ENCODE data around the gene CTNNA1.
"Not testable (repeated sequence)": the region's sequence is repeated elsewhere in the genome, so short reads cannot be mapped to it uniquely, and the experiment has no call there.

The CTNNA1 gene

GRCh38 chr5:138824516-138824915 is 71.3 kb downstream of the CTNNA1 start:
- H3K36me3 ChIP-seq (ENCODE audit: insufficient read depth, low read length): peaks cover 15% of the 10 kb centered on the region
- peaks cover 19% of the 10 kb centered on the region for H3K4me1 ChIP-seq (ENCODE audit: insufficient read depth, low read length)
- no peak overlapping the region for H3K9ac ChIP-seq (ENCODE audit: low read length)
- no peaks in the 10 kb centered on the region for H3K27me3 ChIP-seq (ENCODE audit: control insufficient read depth in 1 of 2, insufficient read depth in 2 of 2, low read length in 2 of 2)
- no peak overlapping the region for H3K27ac ChIP-seq (ENCODE audit: low read depth, low read length)
- H3K4me3 ChIP-seq (ENCODE audit: low read depth in 1 of 2, low read length in 2 of 2): no peak overlapping the region
- H3K9me3 ChIP-seq (ENCODE audit: low read length): no peaks in the 10 kb centered on the region

DNA sequence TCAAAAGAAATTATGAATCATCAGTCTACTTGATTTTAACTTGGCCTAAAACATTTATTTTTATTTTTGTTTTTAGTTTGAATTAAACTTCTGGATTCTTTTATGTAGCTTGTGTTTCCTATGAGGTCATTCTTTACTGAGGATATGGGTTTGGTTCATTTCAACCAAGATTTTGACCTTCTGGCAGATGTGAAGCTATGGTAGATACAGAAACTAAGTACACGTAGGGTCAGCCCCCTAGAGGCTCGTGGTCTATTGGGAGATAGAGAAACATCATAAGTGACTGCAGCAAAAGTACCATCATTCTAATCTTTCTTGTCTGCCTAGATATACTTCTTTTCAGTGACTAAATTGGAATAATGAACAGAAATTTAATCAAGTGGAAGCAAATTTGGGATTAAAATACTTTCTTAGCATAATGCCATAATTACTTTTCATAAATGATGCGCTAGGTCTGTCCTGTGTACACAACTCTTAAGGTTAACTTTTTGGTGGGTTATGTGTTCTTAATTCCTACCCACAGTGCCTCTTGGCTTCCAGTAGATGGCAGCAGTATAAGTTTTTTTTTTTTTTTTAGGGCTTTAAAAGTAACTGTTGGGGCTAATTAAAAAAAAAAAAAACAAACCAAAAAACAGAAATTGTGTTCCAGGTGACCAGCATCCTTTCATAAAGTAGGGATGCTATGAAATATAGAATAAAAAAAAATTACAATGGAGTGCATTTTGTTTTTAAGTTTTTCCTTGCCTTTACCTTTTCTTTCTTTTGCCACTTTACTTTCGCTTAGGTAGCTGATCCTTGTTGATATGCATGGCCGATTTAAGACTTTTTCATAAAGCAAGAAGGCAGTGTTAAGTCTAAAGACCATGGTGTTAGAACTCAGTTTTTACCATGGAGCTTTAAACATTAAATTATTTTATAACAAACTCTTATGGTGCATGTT is 72.0 kb downstream of the CTNNA1 start:
- Histone ChIP-seq H3K27me3 (ENCODE audit: control insufficient read depth in 1 of 2, insufficient read depth in 2 of 2, low read length in 2 of 2) (no peaks in the 10 kb centered on the region), H3K4me3 (ENCODE audit: low read depth in 1 of 2, low read length in 2 of 2) (no peak overlapping the region), H3K36me3 (ENCODE audit: insufficient read depth, low read length) (peaks cover 15% of the 10 kb centered on the region), H3K9ac (ENCODE audit: low read length) (no peak overlapping the region), H3K9me3 (ENCODE audit: low read length) (no peaks in the 10 kb centered on the region), H3K27ac (ENCODE audit: low read depth, low read length) (no peak overlapping the region), H3K4me1 (ENCODE audit: insufficient read depth, low read length) (peaks cover 17% of the 10 kb centered on the region)

- Histone ChIP-seq H3K9me3 (ENCODE audit: low read length) (no peaks in the 10 kb centered on the region), H3K27me3 (ENCODE audit: control insufficient read depth in 1 of 2, insufficient read depth in 2 of 2, low read length in 2 of 2) (no peaks in the 10 kb centered on the region), H3K4me3 (ENCODE audit: low read depth in 1 of 2, low read length in 2 of 2) (no peak overlapping the region), H3K4me1 (ENCODE audit: insufficient read depth, low read length) (peaks cover 7% of the 10 kb centered on the region), H3K9ac (ENCODE audit: low read length) (no peak overlapping the region), H3K27ac (ENCODE audit: low read depth, low read length) (no peak overlapping the region), H3K36me3 (ENCODE audit: insufficient read depth, low read length) (peaks cover 15% of the 10 kb centered on the region)
Measured at GRCh38 chr5:138828556-138828955, 75.3 kb downstream of the CTNNA1 start.

DNA sequence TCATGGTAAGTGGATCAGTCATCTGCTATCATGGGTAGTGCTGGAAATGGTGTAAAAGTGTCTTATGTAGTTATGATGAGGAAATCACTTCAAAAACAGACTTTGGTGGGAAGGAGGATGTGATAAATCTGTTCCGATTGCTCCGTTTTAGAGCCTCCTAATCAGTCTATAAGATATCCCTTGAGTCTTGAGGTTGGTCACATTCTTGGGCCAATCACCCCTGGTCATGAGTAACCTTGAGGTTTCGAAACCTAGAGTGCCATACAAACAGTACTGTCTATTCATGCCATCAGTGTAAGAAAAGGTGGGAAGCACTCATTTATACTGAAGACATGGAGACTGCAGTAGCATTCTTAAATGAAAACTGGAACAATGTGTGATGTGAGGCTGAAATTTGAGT is 76.1 kb downstream of the CTNNA1 start:
- peaks cover 7% of the 10 kb centered on the region for H3K4me1 ChIP-seq (ENCODE audit: insufficient read depth, low read length)
- H3K27ac ChIP-seq (ENCODE audit: low read depth, low read length): no peak overlapping the region
- H3K27me3 ChIP-seq (ENCODE audit: control insufficient read depth in 1 of 2, insufficient read depth in 2 of 2, low read length in 2 of 2): no peaks in the 10 kb centered on the region
- no peak overlapping the region for H3K4me3 ChIP-seq (ENCODE audit: low read depth in 1 of 2, low read length in 2 of 2)
- H3K9ac ChIP-seq (ENCODE audit: low read length): no peak overlapping the region
- no peaks in the 10 kb centered on the region for H3K9me3 ChIP-seq (ENCODE audit: low read length)
- H3K36me3 ChIP-seq (ENCODE audit: insufficient read depth, low read length): peaks cover 15% of the 10 kb centered on the region

DNA sequence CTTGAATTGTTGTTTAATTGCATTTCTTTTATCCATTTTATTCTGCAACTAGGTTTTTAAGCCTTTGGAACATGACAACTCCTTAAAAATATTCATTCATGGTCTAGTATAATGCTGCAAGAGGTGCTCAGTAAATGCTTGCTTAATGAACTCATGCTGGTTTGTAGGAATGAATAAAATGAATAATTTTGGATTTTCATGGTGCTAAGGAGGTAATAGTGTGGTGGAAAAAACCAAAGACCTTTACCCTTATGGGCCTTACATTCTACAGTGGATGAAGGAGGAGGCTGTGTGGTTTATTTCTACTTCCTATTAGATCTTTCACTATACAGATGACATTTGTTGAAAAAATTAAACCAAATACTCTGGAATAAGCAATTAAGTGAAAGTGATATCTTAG is 78.5 kb downstream of the CTNNA1 start:
- Histone ChIP-seq H3K4me3 (ENCODE audit: low read depth in 1 of 2, low read length in 2 of 2) (no peak overlapping the region), H3K4me1 (ENCODE audit: insufficient read depth, low read length) (peaks cover 7% of the 10 kb centered on the region), H3K9me3 (ENCODE audit: low read length) (no peaks in the 10 kb centered on the region), H3K27me3 (ENCODE audit: control insufficient read depth in 1 of 2, insufficient read depth in 2 of 2, low read length in 2 of 2) (no peaks in the 10 kb centered on the region), H3K27ac (ENCODE audit: low read depth, low read length) (no peak overlapping the region), H3K36me3 (ENCODE audit: insufficient read depth, low read length) (peaks cover 11% of the 10 kb centered on the region), H3K9ac (ENCODE audit: low read length) (no peak overlapping the region)

DNA sequence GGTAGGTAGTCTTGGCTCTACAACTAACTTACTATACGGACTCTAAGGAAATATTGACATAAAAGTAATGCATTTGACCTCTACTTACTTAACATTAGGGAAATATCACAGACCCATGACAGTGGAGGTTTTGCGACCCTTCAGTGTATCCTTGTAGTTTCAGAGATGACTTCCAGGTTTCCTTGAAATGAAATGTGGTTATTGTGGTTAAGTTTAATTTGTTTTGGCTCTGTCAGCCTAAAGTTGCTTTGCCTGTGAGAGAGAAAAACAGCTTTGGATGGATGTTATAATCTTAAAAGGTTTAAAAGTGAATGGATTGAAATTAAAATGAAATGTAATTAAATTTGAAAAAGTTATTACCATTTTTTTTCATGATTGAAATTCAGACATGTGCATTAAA is 79.0 kb downstream of the CTNNA1 start:
- Histone ChIP-seq H3K4me3 (ENCODE audit: low read depth in 1 of 2, low read length in 2 of 2) (no peak overlapping the region), H3K9ac (ENCODE audit: low read length) (no peak overlapping the region), H3K27ac (ENCODE audit: low read depth, low read length) (no peak overlapping the region), H3K4me1 (ENCODE audit: insufficient read depth, low read length) (peaks cover 7% of the 10 kb centered on the region), H3K9me3 (ENCODE audit: low read length) (no peaks in the 10 kb centered on the region), H3K27me3 (ENCODE audit: control insufficient read depth in 1 of 2, insufficient read depth in 2 of 2, low read length in 2 of 2) (no peaks in the 10 kb centered on the region), H3K36me3 (ENCODE audit: insufficient read depth, low read length) (peaks cover 11% of the 10 kb centered on the region)

GRCh38 chr5:138833080-138833479 is 79.9 kb downstream of the CTNNA1 start:
- Histone ChIP-seq H3K4me3 (ENCODE audit: low read depth in 1 of 2, low read length in 2 of 2) (no peak overlapping the region), H3K27ac (ENCODE audit: low read depth, low read length) (no peak overlapping the region), H3K27me3 (ENCODE audit: control insufficient read depth in 1 of 2, insufficient read depth in 2 of 2, low read length in 2 of 2) (no peaks in the 10 kb centered on the region), H3K9me3 (ENCODE audit: low read length) (no peaks in the 10 kb centered on the region), H3K9ac (ENCODE audit: low read length) (no peak overlapping the region), H3K4me1 (ENCODE audit: insufficient read depth, low read length) (peaks cover 7% of the 10 kb centered on the region), H3K36me3 (ENCODE audit: insufficient read depth, low read length) (peaks cover 7% of the 10 kb centered on the region)

- no peak overlapping the region for H3K4me3 ChIP-seq (ENCODE audit: low read depth in 1 of 2, low read length in 2 of 2)
- peaks cover 2% of the 10 kb centered on the region for H3K36me3 ChIP-seq (ENCODE audit: insufficient read depth, low read length)
- H3K9me3 ChIP-seq (ENCODE audit: low read length): no peaks in the 10 kb centered on the region
- no peaks in the 10 kb centered on the region for H3K27me3 ChIP-seq (ENCODE audit: control insufficient read depth in 1 of 2, insufficient read depth in 2 of 2, low read length in 2 of 2)
- no peak overlapping the region for H3K9ac ChIP-seq (ENCODE audit: low read length)
- peaks cover 7% of the 10 kb centered on the region for H3K4me1 ChIP-seq (ENCODE audit: insufficient read depth, low read length)
- no peak overlapping the region for H3K27ac ChIP-seq (ENCODE audit: low read depth, low read length)
Measured at GRCh38 chr5:138833726-138834480, 80.7 kb downstream of the CTNNA1 start.

- not testable (repeated sequence) for H3K36me3 ChIP-seq (ENCODE audit: insufficient read depth, low read length); H3K27ac ChIP-seq (ENCODE audit: low read depth, low read length); H3K9me3 ChIP-seq (ENCODE audit: low read length); H3K27me3 ChIP-seq (ENCODE audit: control insufficient read depth in 1 of 2, insufficient read depth in 2 of 2, low read length in 2 of 2); H3K4me3 ChIP-seq (ENCODE audit: low read depth in 1 of 2, low read length in 2 of 2); H3K9ac ChIP-seq (ENCODE audit: low read length)
- peaks cover 11% of the 10 kb centered on the region for H3K4me1 ChIP-seq (ENCODE audit: insufficient read depth, low read length)
Measured at GRCh38 chr5:138834853-138835252, 81.6 kb downstream of the CTNNA1 start.

GRCh38 chr5:138837160-138837559 is 83.9 kb downstream of the CTNNA1 start:
- Histone ChIP-seq H3K36me3 (ENCODE audit: insufficient read depth, low read length) (no peaks in the 10 kb centered on the region), H3K9ac (ENCODE audit: low read length) (no peak overlapping the region), H3K9me3 (ENCODE audit: low read length) (no peaks in the 10 kb centered on the region), H3K27ac (ENCODE audit: low read depth, low read length) (no peak overlapping the region), H3K4me3 (ENCODE audit: low read depth in 1 of 2, low read length in 2 of 2) (no peak overlapping the region), H3K4me1 (ENCODE audit: insufficient read depth, low read length) (peaks cover 10% of the 10 kb centered on the region), H3K27me3 (ENCODE audit: control insufficient read depth in 1 of 2, insufficient read depth in 2 of 2, low read length in 2 of 2) (no peaks in the 10 kb centered on the region)

- Histone ChIP-seq H3K9ac (ENCODE audit: low read length) (no peak overlapping the region), H3K27ac (ENCODE audit: low read depth, low read length) (no peak overlapping the region), H3K27me3 (ENCODE audit: control insufficient read depth in 1 of 2, insufficient read depth in 2 of 2, low read length in 2 of 2) (no peaks in the 10 kb centered on the region), H3K36me3 (ENCODE audit: insufficient read depth, low read length) (no peaks in the 10 kb centered on the region), H3K9me3 (ENCODE audit: low read length) (no peaks in the 10 kb centered on the region), H3K4me3 (ENCODE audit: low read depth in 1 of 2, low read length in 2 of 2) (no peak overlapping the region), H3K4me1 (ENCODE audit: insufficient read depth, low read length) (peaks cover 28% of the 10 kb centered on the region)
Measured at GRCh38 chr5:138840103-138840502, 86.9 kb downstream of the CTNNA1 start.

All from muscle layer of colon (tissue), 2 donors.